NCI-H2107 treated with DMSO at 0.1 percent for 48 hours (cell line): ENCODE data around the gene KRT7.
A peak's percentile ranks its signal among the peaks of the same experiment; 100 is the strongest.
"Not testable (repeated sequence)": the region's sequence is repeated elsewhere in the genome, so short reads cannot be mapped to it uniquely, and the experiment has no call there.

Experiments used
- DNase-seq: peaks from one replicate; lab custom pipeline; 2025; ENCODE audit not compliant: unreplicated experiment; lab: John Stamatoyannopoulos, UW

KRT7 gene

DNA sequence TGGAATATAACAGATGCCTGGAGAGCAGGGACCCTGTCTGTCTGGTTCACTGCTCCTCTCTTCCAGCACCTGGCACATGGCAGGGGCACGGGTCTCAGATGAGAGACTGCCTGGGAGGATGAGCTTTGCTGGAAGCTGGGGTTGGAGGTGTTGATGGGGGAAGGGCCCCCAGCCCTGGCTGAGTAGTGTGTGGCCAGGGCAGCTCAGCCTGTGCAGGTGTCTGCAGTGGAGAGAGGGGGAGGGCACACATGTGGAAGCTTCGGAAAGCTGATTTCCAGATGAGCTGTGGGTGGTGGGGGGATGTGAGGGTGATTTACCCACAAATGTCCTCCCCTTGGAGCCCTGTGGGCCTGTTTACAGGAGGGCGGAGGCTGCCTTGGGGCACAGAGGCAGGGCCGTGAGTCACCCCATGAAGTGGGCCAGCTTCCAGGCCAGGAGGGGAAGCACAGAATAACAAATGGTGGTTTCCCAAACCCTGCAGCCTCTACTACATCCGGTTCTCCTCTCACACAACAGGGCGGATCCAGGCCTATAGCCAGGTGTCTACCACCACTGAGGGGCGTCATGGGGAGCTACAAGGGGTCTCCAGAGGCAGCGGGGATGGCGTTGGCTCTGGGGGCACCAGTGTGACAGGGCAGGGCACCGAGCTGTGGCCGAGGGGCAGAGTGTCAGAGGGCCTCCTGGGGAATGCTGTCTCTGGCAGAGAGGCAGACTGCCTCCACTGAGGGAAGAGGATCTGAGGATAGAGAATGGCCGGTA, 11.0 kb downstream of the KRT7 start:
- DNase-seq: peak; percentile 86

DNA sequence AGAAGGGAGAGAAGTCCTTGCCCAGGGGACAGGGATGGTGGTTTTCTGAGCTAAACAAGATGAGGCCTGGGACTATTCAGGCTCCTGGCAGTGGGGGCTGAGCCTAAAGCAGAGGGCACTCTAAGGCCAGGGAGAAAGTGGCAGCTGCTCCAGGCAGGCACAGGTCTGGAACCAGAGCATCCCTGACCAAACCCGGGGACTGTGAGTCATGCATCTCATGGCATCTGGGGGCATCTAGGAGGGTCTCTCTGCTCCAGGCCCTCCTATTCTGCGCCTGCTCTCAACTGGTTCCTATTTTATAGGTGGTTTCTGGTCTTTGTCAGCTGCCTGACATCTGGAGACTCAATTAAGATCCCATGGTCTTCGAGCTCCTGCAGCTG, 11.6 kb downstream of the KRT7 start:
- no peak for DNase-seq

DNA sequence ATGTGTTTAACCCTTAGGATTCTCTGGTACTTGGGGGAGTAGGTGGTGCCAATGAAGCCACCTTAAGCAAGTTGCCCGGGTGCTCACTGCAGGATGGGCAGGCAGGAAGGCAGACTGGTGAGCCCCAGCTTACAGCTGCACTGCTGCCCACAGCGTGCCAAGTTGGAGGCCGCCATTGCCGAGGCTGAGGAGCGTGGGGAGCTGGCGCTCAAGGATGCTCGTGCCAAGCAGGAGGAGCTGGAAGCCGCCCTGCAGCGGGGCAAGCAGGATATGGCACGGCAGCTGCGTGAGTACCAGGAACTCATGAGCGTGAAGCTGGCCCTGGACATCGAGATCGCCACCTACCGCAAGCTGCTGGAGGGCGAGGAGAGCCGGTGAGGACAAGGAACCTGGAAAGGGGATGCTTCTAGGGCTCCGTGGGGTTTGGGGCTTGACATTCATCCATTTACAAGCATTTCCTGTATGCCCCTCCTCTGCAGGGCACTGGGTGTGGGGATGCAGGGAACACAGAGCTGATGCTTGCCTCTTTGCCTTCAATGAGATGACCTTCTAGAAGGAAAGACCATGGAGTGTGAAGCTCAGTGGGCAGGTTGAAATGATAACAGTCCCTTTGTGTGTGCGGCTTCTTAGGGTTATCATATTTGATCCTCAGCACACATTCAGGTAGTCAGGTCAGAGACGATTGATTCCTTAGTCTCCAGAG, 12.4 kb downstream of the KRT7 start:
- DNase-seq: no peak

DNA sequence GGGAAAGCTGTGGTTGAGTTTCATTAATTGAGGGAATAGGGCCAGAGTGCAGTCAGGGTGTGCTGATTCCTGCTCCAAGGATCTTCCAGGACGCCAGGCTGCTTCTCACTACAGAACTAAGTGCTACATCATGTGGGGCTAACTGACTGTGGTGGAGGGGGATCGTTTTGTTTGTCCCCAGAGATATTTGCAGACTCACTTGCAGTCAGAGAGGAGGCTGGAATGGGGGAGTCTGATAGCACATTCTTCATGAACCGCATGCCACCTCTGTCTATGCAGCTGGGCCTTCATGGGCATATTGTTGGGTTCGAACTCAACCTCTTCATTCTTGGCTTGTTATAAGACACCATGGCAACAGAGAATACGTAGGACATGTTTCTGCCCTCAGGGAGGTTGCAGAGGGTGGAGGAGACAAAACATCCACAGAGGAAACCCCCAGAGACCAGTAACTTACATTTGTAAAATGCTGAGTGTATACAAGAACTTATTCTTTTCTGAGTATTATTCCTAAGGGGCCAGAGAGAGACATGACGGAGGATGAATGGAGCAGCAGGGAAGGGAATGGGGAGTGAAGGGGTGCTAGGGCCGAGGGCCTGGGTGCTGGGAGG, 13.0 kb downstream of the KRT7 start:
- no peak for DNase-seq

DNA sequence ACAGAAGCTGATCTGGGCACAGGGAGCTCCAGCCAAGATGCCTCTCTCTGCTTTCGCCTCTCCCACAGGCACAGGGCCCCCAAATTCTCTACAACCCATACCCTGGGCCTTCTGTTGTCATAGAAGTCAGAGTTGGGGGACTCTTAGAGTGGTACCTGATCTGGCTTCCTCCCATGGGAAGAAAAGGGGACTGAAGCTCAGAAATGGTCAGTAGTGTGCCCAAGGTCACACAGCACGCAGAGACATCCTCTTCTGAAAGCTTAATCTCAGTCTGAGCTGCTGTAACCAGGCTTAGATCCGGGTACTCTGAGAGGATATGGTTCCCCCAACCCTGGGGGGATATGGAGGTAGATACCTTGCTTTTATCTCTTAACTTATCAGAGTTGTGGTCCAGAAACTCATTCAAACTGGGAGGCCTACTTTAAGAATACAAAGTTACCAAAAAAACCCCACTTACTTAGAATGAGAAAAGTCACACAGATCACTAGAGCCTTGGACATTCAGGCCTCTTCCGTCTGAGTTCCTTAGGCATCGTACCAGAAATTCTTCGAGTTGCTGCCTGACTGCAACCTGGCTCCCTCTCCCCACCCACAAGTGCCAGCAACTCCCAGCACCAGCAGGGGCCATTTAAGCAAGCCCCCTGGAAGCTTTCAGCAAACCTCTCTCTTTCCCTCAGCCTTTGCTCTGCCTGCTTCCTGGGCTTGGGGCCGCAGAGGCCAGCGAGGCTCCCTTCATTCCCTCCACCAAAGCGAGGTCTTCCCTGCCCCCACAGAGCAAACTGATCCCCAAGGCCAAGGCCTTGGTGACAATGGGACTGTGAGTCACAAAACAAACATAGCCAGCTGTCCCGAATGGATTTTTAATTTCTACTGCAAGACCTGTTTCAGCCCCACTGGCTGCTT, 13.9 kb downstream of the KRT7 start:
- peak; percentile 86 for DNase-seq

DNA sequence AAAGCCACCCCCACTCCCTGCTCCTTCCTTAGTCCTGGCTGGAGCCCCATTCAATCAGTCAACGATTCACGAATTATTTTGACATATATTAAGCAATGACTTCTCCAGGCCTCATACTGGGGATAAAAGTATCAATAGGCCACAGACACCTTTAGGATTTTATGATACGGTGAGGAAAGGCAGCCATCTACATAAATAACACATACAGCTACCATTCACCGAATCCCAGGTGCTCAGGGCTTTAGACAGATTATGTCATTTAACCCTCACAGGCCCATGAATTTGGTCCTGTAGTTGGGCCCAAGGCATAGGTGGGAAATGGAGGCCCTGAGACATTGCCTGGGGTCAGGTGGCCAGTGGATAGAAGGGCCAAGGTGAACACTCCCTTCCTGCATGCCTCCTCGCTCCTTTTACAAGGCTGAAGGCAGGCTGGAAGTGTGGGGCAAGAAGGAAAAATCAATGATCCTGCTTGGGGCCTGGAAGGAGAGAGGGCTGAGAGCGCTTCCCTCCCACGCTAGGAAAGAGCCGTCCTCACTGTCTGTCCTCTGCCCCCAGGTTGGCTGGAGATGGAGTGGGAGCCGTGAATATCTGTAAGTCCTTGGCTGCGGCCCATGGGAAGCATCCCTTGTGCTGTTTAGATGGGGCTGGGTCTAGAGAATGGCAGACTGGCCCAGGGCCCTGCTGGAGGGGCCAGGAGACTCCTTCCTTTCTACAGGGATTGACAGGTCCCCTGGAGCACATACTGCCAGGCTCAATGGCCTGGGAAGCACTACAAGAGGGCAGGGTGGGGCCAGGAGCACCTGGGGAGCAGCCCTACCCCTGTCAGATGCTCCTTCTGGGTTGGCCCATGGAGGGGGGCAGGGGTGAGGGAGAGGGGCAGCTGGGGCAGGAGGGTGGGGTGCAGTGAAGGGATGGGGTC, 14.8 kb downstream of the KRT7 start:
- no peak for DNase-seq

DNA sequence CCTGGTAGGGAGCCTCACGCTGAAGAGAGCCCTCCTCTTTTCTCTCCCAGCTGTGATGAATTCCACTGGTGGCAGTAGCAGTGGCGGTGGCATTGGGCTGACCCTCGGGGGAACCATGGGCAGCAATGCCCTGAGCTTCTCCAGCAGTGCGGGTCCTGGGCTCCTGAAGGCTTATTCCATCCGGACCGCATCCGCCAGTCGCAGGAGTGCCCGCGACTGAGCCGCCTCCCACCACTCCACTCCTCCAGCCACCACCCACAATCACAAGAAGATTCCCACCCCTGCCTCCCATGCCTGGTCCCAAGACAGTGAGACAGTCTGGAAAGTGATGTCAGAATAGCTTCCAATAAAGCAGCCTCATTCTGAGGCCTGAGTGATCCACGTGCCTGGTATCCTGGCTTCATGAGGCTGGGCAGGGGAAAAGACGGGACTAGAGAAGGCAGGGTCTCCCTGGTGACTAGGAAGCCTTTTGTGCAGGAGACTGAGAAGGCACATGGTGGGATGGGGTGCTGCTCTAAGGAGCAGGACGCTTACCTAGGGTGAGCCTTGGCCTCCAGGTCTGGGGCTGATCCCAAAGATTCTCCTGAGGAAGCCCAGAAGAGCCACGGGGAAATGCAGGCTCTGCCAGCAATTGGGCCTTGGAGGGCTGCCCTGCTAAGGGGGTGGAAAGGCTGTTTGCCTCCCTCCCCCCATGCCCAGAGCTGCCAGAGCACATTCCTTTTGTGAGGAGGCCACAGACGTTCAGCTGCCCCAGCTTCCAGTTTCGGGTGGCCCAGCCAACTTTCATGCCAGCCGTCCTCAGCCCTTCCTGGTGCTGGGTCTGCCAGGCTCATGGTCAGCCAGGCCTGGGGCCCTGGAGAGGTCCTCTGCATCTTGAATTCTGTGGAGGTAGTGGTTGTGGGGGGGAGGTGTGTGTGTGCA, 15.8 kb downstream of the KRT7 start:
- DNase-seq: no peak

DNA sequence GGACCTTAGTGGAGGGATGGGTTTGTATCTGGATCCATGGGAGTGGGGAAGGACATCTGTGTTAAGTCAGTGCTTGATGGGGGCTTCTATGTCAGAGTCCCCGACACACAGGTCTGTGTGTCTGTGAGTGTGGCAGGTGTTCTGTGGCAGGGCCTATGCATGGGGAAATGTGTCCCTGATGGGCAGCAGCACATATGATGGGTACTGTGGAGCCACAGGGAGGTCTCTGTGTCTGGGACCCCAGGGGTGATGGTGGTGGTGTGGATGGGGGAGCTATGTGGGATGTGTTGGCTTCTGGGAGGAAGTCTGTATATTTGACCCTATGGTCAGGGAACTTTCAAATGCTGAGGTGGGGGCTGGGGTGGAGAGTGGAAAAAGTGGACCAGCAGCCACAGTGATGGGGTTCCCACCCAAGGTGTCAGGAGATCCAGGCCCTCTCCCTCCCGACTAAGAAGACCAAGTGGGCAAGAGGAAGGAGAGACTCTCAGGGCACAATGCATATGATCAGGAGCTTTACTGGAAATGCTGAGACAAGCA, 16.5 kb downstream of the KRT7 start:
- DNase-seq: no peak

DNA sequence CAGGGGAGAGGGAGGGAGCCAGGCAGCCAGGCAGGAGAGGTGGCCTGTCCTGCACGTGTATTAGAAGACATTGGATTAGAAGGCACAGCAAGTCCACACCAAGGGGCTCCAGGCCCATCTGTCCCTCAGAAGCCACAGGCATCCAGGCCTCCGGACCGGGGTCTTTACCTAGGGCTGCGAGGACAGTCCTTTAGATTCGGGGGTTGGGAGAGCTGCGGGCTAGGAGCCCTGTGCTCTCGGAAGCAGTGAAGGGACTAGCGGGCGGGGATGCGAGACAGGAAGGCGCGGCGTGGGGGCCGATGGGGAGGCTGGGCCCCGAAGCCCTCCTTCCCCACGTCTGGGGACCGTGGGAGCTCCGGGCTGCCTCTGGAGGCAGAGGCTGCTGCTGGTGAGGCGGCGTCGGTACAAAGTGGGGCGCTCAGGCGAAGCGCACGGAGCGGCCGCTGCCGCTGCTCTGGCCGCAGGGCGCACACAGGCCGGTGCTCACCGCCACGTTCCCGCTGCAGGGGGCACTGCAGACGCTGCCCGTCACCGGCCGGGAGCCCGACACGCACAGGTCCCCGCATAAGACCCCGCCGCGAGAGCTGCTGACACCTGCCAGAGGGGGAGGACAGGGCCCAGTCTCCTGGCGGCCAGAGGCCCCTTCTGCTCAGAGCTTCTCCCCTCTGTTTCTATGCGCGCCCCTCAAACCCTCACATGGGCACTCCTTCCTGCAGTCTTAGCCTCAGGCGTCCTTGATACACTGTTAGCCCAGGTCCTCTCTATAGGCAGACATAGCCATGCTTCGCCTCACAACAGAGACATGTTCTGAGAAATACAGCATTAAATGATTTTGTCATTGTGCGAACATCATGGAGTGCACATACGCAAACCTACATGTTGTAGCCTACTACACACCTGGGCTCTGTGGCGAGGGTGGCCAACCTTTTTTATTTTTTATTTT, 17.3 kb downstream of the KRT7 start:
- DNase-seq: no peak

DNA sequence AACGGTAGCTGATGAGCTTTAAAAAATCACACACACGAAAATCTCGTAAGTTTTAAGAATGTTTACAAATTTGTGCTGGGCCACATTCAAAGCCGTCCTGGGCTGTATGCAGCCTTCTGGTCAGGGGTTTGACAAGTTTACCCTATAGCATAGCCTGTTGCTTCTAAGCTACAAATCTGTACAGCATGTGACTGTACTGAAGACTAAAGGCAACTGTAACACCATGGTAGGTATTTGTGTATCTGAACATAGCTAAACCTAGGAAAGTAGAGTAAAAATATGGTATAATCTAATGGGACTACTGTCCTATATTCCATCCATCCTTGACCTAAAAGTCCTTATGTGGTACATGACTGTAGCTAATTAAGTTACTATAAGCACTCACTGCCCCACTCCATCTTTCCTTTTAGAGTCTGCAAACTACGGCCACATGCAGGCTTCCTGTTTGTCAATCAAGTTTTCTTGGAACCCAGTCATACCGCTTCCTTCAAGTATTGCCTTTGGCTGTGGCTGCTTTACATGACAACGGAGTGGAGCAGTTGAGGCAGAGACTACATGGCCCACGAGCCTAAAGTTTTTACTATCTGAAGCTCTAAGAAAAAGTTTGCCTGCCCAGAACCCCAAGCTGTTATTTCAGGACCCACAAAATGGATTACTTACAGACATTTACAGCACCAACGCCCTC, 18.5 kb downstream of the KRT7 start:
- no peak for DNase-seq

DNA sequence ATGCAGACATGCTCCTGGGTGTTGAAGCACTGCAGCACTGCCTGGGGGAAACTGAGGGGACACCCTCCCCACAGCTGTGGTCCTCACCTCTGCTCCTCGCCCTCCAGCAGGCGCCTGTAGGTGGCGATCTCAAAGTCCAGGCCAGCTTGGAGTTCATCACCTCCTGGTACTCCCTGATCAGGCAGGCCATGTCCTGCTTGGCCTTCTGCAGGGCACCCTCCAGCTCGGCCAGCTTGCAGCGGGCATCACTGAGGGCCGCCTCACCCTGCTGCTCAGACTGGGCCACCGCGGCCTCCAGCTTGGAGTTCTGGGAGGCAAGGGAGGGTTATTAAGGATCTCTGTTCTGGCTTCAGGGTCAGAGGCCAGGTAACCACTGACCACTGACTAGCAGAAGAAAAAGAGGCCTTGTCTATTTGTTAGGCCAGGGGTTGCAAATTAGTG, 19.2 kb downstream of the KRT7 start:
- not testable (repeated sequence) for DNase-seq

DNA sequence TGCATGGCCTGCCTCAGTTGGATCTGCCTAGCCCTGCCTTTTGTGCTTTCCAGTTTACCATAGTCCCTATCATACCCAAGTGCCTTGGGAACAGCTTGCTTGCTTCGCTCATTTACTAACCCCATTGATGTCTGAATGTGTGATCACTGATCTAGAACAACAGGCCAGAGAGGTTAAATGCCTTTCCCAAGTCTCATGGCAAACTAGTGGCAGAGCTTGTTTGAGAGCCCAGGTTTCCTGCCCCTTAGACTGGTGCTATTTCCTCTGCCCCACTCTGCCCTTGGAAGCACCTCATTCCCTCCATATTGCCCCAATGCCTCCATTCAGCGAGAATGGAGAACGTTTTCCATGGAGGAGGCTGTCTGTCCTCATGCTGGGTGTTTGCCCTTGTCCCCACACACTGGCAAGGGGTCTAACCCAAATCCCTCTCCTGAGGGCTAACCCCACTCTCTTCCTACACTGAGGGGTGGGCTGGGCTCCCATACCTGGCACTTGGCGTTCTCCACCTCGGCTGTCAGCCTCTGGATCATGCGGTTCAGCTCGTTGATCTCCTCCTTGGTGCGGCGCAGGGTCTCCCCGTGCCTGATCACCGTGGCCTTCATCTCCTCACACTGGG, 19.8 kb downstream of the KRT7 start:
- no peak for DNase-seq

DNA sequence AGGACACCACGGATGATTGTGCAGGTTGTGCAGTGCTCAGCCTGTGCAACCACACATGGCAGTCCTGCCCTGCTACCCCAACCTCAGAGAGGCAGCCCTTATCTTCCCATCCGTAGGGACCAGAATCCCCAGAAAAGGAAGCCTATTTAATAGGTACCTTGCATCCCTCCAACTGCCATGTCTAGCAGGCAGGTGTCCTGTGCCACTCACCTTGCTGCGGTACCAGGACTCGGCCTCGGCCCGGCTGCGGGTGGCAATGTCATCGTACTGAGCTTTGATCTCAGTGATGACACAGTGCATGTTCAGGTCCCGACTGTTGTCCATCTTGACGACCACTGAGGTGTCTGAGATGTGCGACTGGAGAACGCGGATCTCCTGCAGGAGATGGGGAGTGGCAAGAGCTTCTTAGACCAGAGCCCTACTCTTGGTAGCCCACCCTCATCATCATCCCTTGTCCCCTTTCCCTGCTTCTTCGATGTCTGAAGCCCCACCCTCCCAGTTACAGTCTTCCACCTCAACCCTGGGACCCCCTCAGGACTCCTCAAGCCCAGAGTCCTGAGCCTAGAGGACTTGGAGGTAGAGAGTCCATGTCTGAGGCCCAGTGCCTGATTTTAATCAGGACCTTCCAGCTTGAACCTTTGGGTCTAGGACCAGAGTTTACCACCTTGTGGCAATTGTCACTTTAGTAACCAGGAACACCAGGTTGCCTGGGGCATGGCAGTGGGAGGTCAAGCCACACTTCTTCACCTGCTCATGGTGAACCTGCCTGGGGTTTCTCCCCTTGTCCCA, 20.5 kb downstream of the KRT7 start:
- DNase-seq: no peak

DNA sequence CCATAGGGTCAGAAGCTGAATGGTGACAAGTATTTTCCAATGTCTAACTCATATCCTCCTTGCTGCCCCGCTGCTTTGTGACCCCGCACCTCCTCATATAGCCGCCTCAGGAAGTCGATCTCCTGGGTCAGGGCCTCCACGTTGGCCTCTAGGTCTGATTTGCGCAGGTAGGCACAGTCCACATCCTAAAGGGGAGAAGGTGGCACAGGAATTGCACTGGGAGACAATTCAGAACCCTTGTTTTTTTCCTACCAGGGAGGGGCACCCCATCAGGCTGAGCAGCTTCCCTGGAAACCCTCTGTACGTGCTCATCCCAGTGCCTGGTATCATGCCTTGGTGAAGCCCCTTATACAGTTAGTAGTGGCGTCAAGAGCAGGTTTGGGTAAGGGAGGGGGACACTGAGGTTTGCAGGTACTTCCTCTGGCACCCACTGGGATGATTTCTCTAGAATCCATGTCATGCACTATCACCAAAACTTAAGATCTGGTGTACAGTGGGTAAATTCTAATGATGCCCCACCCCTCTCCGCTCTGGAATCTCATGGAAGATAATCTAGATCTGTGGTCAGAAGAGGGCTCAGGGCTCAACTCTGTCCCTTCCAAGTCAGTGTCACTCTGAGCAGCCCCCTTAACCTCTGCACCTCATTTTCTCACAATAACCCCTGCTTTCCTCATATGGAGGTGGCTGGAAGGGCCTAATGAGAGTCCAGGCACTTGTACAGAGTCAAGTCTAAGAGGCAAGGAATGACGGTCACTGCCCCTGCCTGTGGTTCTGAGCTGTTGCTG, 21.3 kb downstream of the KRT7 start:
- no peak for DNase-seq
